H1 (cell line): ENCODE results near the gene MYOD1. TPM values are rescaled to one million over a fixed set of nuclear protein-coding genes. Genes with fewer than 3 reads are reported as not detected.

ENCODE experiments used
- CTCF ChIA-PET: fragments of 300-600 bp; sonication (Branson Sonifier 250); formaldehyde crosslinking; loops from one replicate; lab custom pipeline; 2021; ENCODE audit not compliant: partially characterized antibody; lab: Charles Lee
- POLR2A ChIA-PET: fragments of 300-600 bp; sonication (Branson Sonifier 250); formaldehyde crosslinking; loops from one replicate; lab custom pipeline; 2021; ENCODE audit warnings: inconsistent platforms; ENCODE audit not compliant: partially characterized antibody; lab: Charles Lee
- DNase-seq, 2 experiments: peaks; one replicate each; pipeline versions ENCODE4 v3.0.0 to v3.0.0-alpha.2; 2010 to 2022; ENCODE audit warnings: low spot score in 2 of 2, low read depth in 1 of 2, mixed read lengths in 1 of 2
- FAIRE-seq: peaks from 2 replicates; lab custom pipeline; 2011; peaks lifted over from hg19 to GRCh38; lab: Jason Lieb, UNC
- H2AFZ ChIP-seq: 2 replicates; pipeline ENCODE4 v1.8.1; 2012; ENCODE audit warnings: low read length, inconsistent platforms
- H2AK5ac ChIP-seq: 2 replicates; pipeline ENCODE4 v1.6.1; 2013; ENCODE audit warnings: low read depth, low read length
- H2BK120ac ChIP-seq: replicated peaks from 2 replicates; pipeline ENCODE3; 2013; ENCODE audit warnings: low read depth, low read length, inconsistent platforms
- H2BK12ac ChIP-seq: 2 replicates; pipeline ENCODE4 v1.6.1; 2013; ENCODE audit warnings: low read depth, low read length
- H2BK15ac ChIP-seq: 2 replicates; pipeline ENCODE4 v1.6.1; 2013; ENCODE audit warnings: low read length
- H2BK20ac ChIP-seq: 2 replicates; pipeline ENCODE4 v1.6.1; 2013; ENCODE audit warnings: low read length
- H2BK5ac ChIP-seq: 2 replicates; pipeline ENCODE4 v1.6.1; 2013; ENCODE audit warnings: low read depth, low read length
- H3K14ac ChIP-seq: 2 replicates; pipeline ENCODE4 v1.6.1; 2013; ENCODE audit warnings: inconsistent platforms; ENCODE audit not compliant: insufficient read length
- H3K18ac ChIP-seq: 2 replicates; pipeline ENCODE4 v1.6.1; 2013; ENCODE audit warnings: low read length; ENCODE audit errors: extremely low read depth
- H3K23ac ChIP-seq: 2 replicates; pipeline ENCODE4 v1.6.1; 2013; ENCODE audit warnings: inconsistent platforms; ENCODE audit not compliant: insufficient read length
- H3K23me2 ChIP-seq: 2 replicates; pipeline ENCODE4 v1.6.1; 2013; ENCODE audit warnings: low read depth, low read length
- H3K27ac ChIP-seq: 2 replicates; pipeline ENCODE4 v1.6.1; 2011; ENCODE audit warnings: low read depth, low read length, inconsistent platforms
- H3K27me3 ChIP-seq, 4 experiments: replicated peaks in 1 of 4; 1 replicate in 1 of 4; 2 replicates in 3 of 4; pipeline versions ENCODE4 v1.6.1 to v1.8.1; 2011 to 2013; ENCODE audit warnings: low read length in 3 of 4, mild to moderate bottlenecking in 3 of 4, inconsistent platforms in 2 of 4, mixed read lengths in 2 of 4, moderate library complexity in 1 of 4; ENCODE audit not compliant: control insufficient read depth in 3 of 4, insufficient read depth in 3 of 4; ENCODE audit errors: extremely low read depth in 1 of 4
- H3K36me3 ChIP-seq, 4 experiments: 2 replicates each; pipeline versions ENCODE4 v1.6.1 to v1.8.1; 2011 to 2013; ENCODE audit warnings: mild to moderate bottlenecking in 4 of 4, low read length in 3 of 4, moderate library complexity in 2 of 4, control low read depth in 1 of 4, inconsistent platforms in 1 of 4; ENCODE audit not compliant: insufficient read depth in 4 of 4, control insufficient read depth in 2 of 4
- H3K4ac ChIP-seq: replicated peaks from 2 replicates; pipeline ENCODE3; 2013; ENCODE audit warnings: low read length, low read depth, mixed read lengths, inconsistent platforms; ENCODE audit not compliant: insufficient read length
- H3K4me1 ChIP-seq, 4 experiments: replicated peaks in 1 of 4; 1 replicate in 1 of 4; 2 replicates in 3 of 4; pipeline versions ENCODE4 v1.6.1 to v1.8.1; 2011 to 2013; ENCODE audit warnings: low read length in 3 of 4, inconsistent platforms in 2 of 4, mixed read lengths in 1 of 4; ENCODE audit not compliant: insufficient read depth in 4 of 4, control insufficient read depth in 3 of 4
- H3K4me2 ChIP-seq, 2 experiments: 2 replicates each; pipeline versions ENCODE4 v1.6.1 to v1.8.1; 2011 to 2013; ENCODE audit warnings: low read depth in 2 of 2, low read length in 2 of 2, control low read depth in 1 of 2, inconsistent platforms in 1 of 2, mild to moderate bottlenecking in 1 of 2; ENCODE audit not compliant: insufficient read depth in 1 of 2
- H3K4me3 ChIP-seq, 4 experiments: fragments of 200-600, 300-600 bp in 1 of 4; sonication (generic), shearing (Covaris generic), sonication (Bioruptor Twin) in 1 of 4; 2 replicates each; pipeline versions ENCODE4 v1.5.1 to v1.8.1; 2011 to 2016; ENCODE audit warnings: low read length in 4 of 4, low read depth in 3 of 4, control low read depth in 2 of 4, inconsistent platforms in 2 of 4, mild to moderate bottlenecking in 2 of 4, mixed read lengths in 1 of 4, moderate library complexity in 1 of 4; ENCODE audit not compliant: insufficient read depth in 2 of 4; ENCODE audit errors: extremely low read depth in 1 of 4
- H3K56ac ChIP-seq: replicated peaks from 2 replicates; pipeline ENCODE3; 2013; ENCODE audit warnings: low read depth, mild to moderate bottlenecking, mixed read lengths, low read length, inconsistent platforms; ENCODE audit not compliant: insufficient read length
- H3K79me1 ChIP-seq: 2 replicates; pipeline ENCODE4 v1.6.1; 2013; ENCODE audit warnings: low read depth, low read length, control low read depth
- H3K79me2 ChIP-seq, 2 experiments: 2 replicates each; pipeline versions ENCODE4 v1.6.1 to v1.8.1; 2012 to 2013; ENCODE audit warnings: low read length in 2 of 2, mild to moderate bottlenecking in 2 of 2, inconsistent platforms in 1 of 2; ENCODE audit not compliant: insufficient read depth in 2 of 2, control insufficient read depth in 1 of 2
- H3K9ac ChIP-seq, 4 experiments: replicated peaks in 1 of 4; 1 replicate in 1 of 4; 2 replicates in 3 of 4; pipeline versions ENCODE4 v1.6.1 to v1.8.1; 2011 to 2013; ENCODE audit warnings: low read depth in 3 of 4, low read length in 3 of 4, control low read depth in 2 of 4, mild to moderate bottlenecking in 2 of 4, moderate library complexity in 2 of 4, inconsistent platforms in 1 of 4; ENCODE audit errors: extremely low read depth in 1 of 4
- H3K9me3 ChIP-seq, 2 experiments: 2 replicates each; pipeline versions ENCODE4 v1.6.1 to v1.8.1; 2012 to 2013; ENCODE audit warnings: mild to moderate bottlenecking in 2 of 2, moderate library complexity in 2 of 2, control low read depth in 1 of 2, inconsistent platforms in 1 of 2, low read depth in 1 of 2, low read length in 1 of 2, mixed read lengths in 1 of 2; ENCODE audit not compliant: insufficient read depth in 2 of 2
- H4K20me1 ChIP-seq, 2 experiments: replicated peaks in 1 of 2; 2 replicates each; pipeline versions ENCODE3 to v1.8.1; 2011 to 2013; ENCODE audit warnings: inconsistent platforms in 2 of 2, low read length in 2 of 2, mild to moderate bottlenecking in 1 of 2; ENCODE audit not compliant: insufficient read depth in 2 of 2, control insufficient read depth in 1 of 2
- H4K5ac ChIP-seq: 2 replicates; pipeline ENCODE4 v1.6.1; 2013; ENCODE audit warnings: low read length, low read depth, mixed read lengths, inconsistent platforms; ENCODE audit not compliant: insufficient read length
- H4K8ac ChIP-seq: 2 replicates; pipeline ENCODE4 v1.8.0; 2013; ENCODE audit warnings: mild to moderate bottlenecking, moderate library complexity, low read length, inconsistent platforms; ENCODE audit not compliant: insufficient read depth; ENCODE audit errors: extremely low read depth
- H4K91ac ChIP-seq: replicated peaks from 2 replicates; pipeline ENCODE3; 2013; ENCODE audit warnings: low read length, mixed read lengths, inconsistent platforms; ENCODE audit not compliant: insufficient read length
- ATF2 ChIP-seq: IDR thresholded peaks from 2 replicates; pipeline ENCODE4 v1.6.1; 2012; ENCODE audit warnings: low read length, inconsistent platforms
- BACH1 ChIP-seq: IDR thresholded peaks from 2 replicates; pipeline ENCODE4 v1.6.1; 2012; ENCODE audit warnings: low read length, improper control_type of control experiment
- CHD2 ChIP-seq: IDR thresholded peaks from 2 replicates; pipeline ENCODE4 v1.6.1; 2012; ENCODE audit warnings: low read length, improper control_type of control experiment
- GABPA ChIP-seq: IDR thresholded peaks from 2 replicates; pipeline ENCODE4 v1.6.1; 2011; ENCODE audit warnings: mild to moderate bottlenecking, low read length, moderate library complexity, borderline replicate concordance; ENCODE audit not compliant: insufficient read depth
- HDAC2 ChIP-seq, 2 experiments: fragments of 300-600 bp in 1 of 2; sonication (generic) in 1 of 2; IDR thresholded peaks; 2 replicates each; pipeline ENCODE4 v1.6.1; 2011 to 2012; ENCODE audit warnings: low read depth in 2 of 2, low read length in 2 of 2, mild to moderate bottlenecking in 2 of 2, moderate library complexity in 2 of 2, borderline replicate concordance in 1 of 2, inconsistent platforms in 1 of 2
- RBBP5 ChIP-seq: IDR thresholded peaks from 2 replicates; pipeline ENCODE4 v1.7.1; 2012; ENCODE audit warnings: low read depth, mild to moderate bottlenecking, inconsistent platforms, low read length, moderate library complexity, borderline replicate concordance
- SP4 ChIP-seq: IDR thresholded peaks from 2 replicates; pipeline ENCODE4 v1.6.1; 2012; ENCODE audit warnings: low read length, inconsistent platforms
- TEAD4 ChIP-seq: IDR thresholded peaks from 2 replicates; pipeline ENCODE4 v1.6.1; 2012; ENCODE audit warnings: low read depth, low read length, inconsistent platforms, mixed read lengths
- USF2 ChIP-seq: IDR thresholded peaks from 2 replicates; pipeline ENCODE4 v1.6.1; 2011; ENCODE audit warnings: low read length, improper control_type of control experiment
- WGBS, 2 experiments: shearing (Covaris generic) in 1 of 2; methylation state at CpG; one replicate each; pipeline versions ENCODE4 v1.1.6 to v1.1.7; 2013 to 2015; ENCODE audit warnings: low lambda C conversion rate in 2 of 2, mixed read lengths in 2 of 2, inconsistent platforms in 1 of 2, low coverage in 1 of 2, missing lambda C conversion rate in 1 of 2; ENCODE audit not compliant: insufficient replicate concordance in 2 of 2, insufficient coverage in 1 of 2, insufficient read length in 1 of 2; ENCODE audit errors: extremely low coverage in 1 of 2, missing lambda C conversion rate in 1 of 2; 5-methylcytosine and 5-hydroxymethylcytosine counted together
- polyA plus RNA-seq, 7 experiments: library from polyadenylated mRNA; depleted of rRNA in 3 of 7; stranded (reverse) in 5 of 7; unstranded in 2 of 7; fragments of >200 nt in 5 of 7; fragments of 200-250 nt in 2 of 7; gene quantifications; 1 replicate in 5 of 7; 2 replicates in 1 of 7; 4 replicates in 1 of 7; pipeline versions ENCODE4 v1.2.1 to v1.2.3, GENCODE V29; 2011 to 2013; ENCODE audit warnings: missing spikeins in 2 of 7, mixed read lengths in 2 of 7
- total RNA-seq: library from RNA; stranded (reverse); fragmentation: NEBNext Ultra II Directional; extraction: Animal tissue kit (Norgen Biotek cat#: 25700); gene quantifications from 2 replicates; pipeline ENCODE4 v1.2.1, GENCODE V29; 2021

MYOD1 gene
- total and polyA plus RNA-seq, 2 of the 8 experiments (the other 6 are each of a cell fraction or from before 2014, with no cell fraction given), result not detected

- Histone ChIP-seq H2BK15ac (no peak overlapping the region), H3K36me3 (no peaks in the 10 kb centered on the region), H2AK5ac (no peak overlapping the region), H2BK20ac (no peak overlapping the region), H2BK5ac (no peak overlapping the region), H3K14ac (no peak overlapping the region), H2AFZ (no peak overlapping the region), H4K20me1 (peaks cover 0 to 2% of the 10 kb centered on the region in 2 experiments), H3K4me2 (no peak overlapping the region), H4K5ac (no peak overlapping the region), H3K56ac (no peak overlapping the region), H3K4me3 (no peak overlapping the region), H3K27ac (no peak overlapping the region), H3K79me2 (no peaks in the 10 kb centered on the region), H3K23me2 (peaks cover 11% of the 10 kb centered on the region; the same call in 1 of the 2 replicates), H3K23ac (no peak overlapping the region), H2BK12ac (no peak overlapping the region), H3K9ac (no peak overlapping the region), H2BK120ac (no peak overlapping the region), H3K9me3 (no peaks in the 10 kb centered on the region), H3K27me3 (no peaks in the 10 kb centered on the region), H3K4ac (no peak overlapping the region), H3K4me1 (peaks cover 0 to 7% (median 1%) of the 10 kb centered on the region in 4 experiments; a peak in 3 of 7 replicates), H4K91ac (no peak overlapping the region), H3K79me1 (no peaks in the 10 kb centered on the region), H4K8ac (no peak overlapping the region), H3K18ac (no peak overlapping the region)
- POLR2A ChIA-PET, result no interaction called here
- DNase-seq, result no peak
- CTCF ChIA-PET, result interaction anchor here (0.9 to 4.1 kb wide), 8 partner anchors 13 to 217 kb away, joined by 3 to 20 read pairs (median 4); partner anchors contain the start of gene KCNC1
- FAIRE-seq, result no peak
- whole genome bisulfite sequencing, 2 experiments, result 84% methylated on average over 19 of the region's 19 CpGs; no CpG with 5 or more reads in 1 of the 2 experiments
- TF ChIP-seq BACH1 (no peak), HDAC2 (IDR thresholded peaks at IDR 0.05; ENCODE audit: borderline replicate concordance in 1 of 2, low read depth in 2 of 2, low read length in 2 of 2) (no peak), GABPA (no peak), ATF2 (no peak), TEAD4 (no peak), USF2 (no peak), CHD2 (no peak), SP4 (no peak), RBBP5 (no peak)
These were observed 45.3 kb downstream of the MYOD1 start for GRCh38 chr11:17764446-17765218.
